H9 (cell line): ENCODE data around the gene VWF. TPM values are rescaled to one million over a fixed set of nuclear protein-coding genes. Genes with fewer than 3 reads are reported as not detected.

Experiments used
- DNase-seq: peaks from one replicate; pipeline ENCODE4 v3.0.0-alpha.2; 2017
- H2AFZ ChIP-seq: one replicate; pipeline ENCODE4 v1.6.1; 2013; ENCODE audit warnings: mild to moderate bottlenecking, low read length, control low read depth, moderate library complexity
- H2AK5ac ChIP-seq: 2 replicates; pipeline ENCODE4 v1.6.1; 2013; ENCODE audit warnings: low read length, control low read depth, mixed read lengths; ENCODE audit not compliant: insufficient read length
- H2BK120ac ChIP-seq: one replicate; pipeline ENCODE4 v1.6.1; 2013; ENCODE audit warnings: low read depth, mild to moderate bottlenecking, low read length, control low read depth, inconsistent platforms; ENCODE audit not compliant: poor library complexity, severe bottlenecking
- H2BK12ac ChIP-seq: 2 replicates; pipeline ENCODE4 v1.6.1; 2013; ENCODE audit warnings: low read length, control low read depth, mixed read lengths, low read depth; ENCODE audit not compliant: insufficient read length
- H2BK15ac ChIP-seq: 2 replicates; pipeline ENCODE4 v1.6.1; 2013; ENCODE audit warnings: low read depth, low read length, control low read depth
- H2BK20ac ChIP-seq: one replicate; pipeline ENCODE4 v1.6.1; 2013; ENCODE audit warnings: low read depth, mild to moderate bottlenecking, low read length, control low read depth, inconsistent platforms; ENCODE audit not compliant: poor library complexity, severe bottlenecking
- H2BK5ac ChIP-seq: 2 replicates; pipeline ENCODE4 v1.6.1; 2013; ENCODE audit warnings: low read length, control low read depth, mixed read lengths; ENCODE audit not compliant: insufficient read length
- H3K14ac ChIP-seq: 2 replicates; pipeline ENCODE4 v1.6.1; 2013; ENCODE audit warnings: low read length, control low read depth; ENCODE audit not compliant: insufficient read depth
- H3K18ac ChIP-seq: 2 replicates; pipeline ENCODE4 v1.6.1; 2013; ENCODE audit warnings: low read depth, mild to moderate bottlenecking, mixed read lengths, low read length, control low read depth; ENCODE audit not compliant: insufficient read length
- H3K23ac ChIP-seq: 2 replicates; pipeline ENCODE4 v1.6.1; 2013; ENCODE audit warnings: low read length, control low read depth, mixed read lengths, low read depth; ENCODE audit not compliant: insufficient read length
- H3K23me2 ChIP-seq: 2 replicates; pipeline ENCODE4 v1.6.1; 2013; ENCODE audit warnings: low read depth, mild to moderate bottlenecking, mixed read lengths, low read length, control low read depth; ENCODE audit not compliant: insufficient read length, poor library complexity, severe bottlenecking
- H3K27ac ChIP-seq: 2 replicates; pipeline ENCODE4 v1.5.1; 2013; ENCODE audit warnings: low read length, control low read depth, mixed read lengths, low read depth; ENCODE audit not compliant: insufficient read length
- H3K27me3 ChIP-seq: 2 replicates; pipeline ENCODE4 v1.6.1; 2013; ENCODE audit warnings: low read length, control low read depth, inconsistent platforms; ENCODE audit not compliant: insufficient read depth
- H3K4ac ChIP-seq: 2 replicates; pipeline ENCODE4 v1.6.1; 2013; ENCODE audit warnings: low read depth, mild to moderate bottlenecking, control low read depth, inconsistent platforms, low read length, moderate library complexity
- H3K4me1 ChIP-seq: 2 replicates; pipeline ENCODE4 v1.6.1; 2013; ENCODE audit warnings: low read length, control low read depth, inconsistent platforms; ENCODE audit not compliant: insufficient read depth
- H3K4me2 ChIP-seq: 2 replicates; pipeline ENCODE4 v1.6.1; 2013; ENCODE audit warnings: low read length, control low read depth, mixed read lengths; ENCODE audit not compliant: insufficient read length, insufficient read depth
- H3K56ac ChIP-seq: 2 replicates; pipeline ENCODE4 v1.6.1; 2013; ENCODE audit warnings: low read depth, mild to moderate bottlenecking, mixed read lengths, low read length, control low read depth; ENCODE audit not compliant: insufficient read length
- H3K79me1 ChIP-seq: 2 replicates; pipeline ENCODE4 v1.6.1; 2013; ENCODE audit warnings: low read depth, mild to moderate bottlenecking, moderate library complexity, low read length, control low read depth, inconsistent platforms; ENCODE audit not compliant: insufficient read depth, poor library complexity, severe bottlenecking
- H3K79me2 ChIP-seq: 2 replicates; pipeline ENCODE4 v1.6.1; 2013; ENCODE audit warnings: low read length, control low read depth, inconsistent platforms; ENCODE audit not compliant: insufficient read depth
- H3K9ac ChIP-seq: 2 replicates; pipeline ENCODE4 v1.6.1; 2013; ENCODE audit warnings: low read length, control low read depth, mixed read lengths; ENCODE audit not compliant: insufficient read length; ENCODE audit errors: extremely low read depth
- H3K9me3 ChIP-seq: one replicate; pipeline ENCODE4 v1.6.1; 2013; ENCODE audit warnings: low read depth, low read length, inconsistent platforms; ENCODE audit not compliant: control insufficient read depth
- H3T11ph ChIP-seq: one replicate; pipeline ENCODE4 v1.6.1; 2013; ENCODE audit warnings: mild to moderate bottlenecking, low read length, control low read depth, inconsistent platforms
- H4K20me1 ChIP-seq: one replicate; pipeline ENCODE4 v1.6.1; 2013; ENCODE audit not compliant: control insufficient read depth, insufficient read length, insufficient read depth
- H4K5ac ChIP-seq: 2 replicates; pipeline ENCODE4 v1.6.1; 2013; ENCODE audit warnings: low read depth, mild to moderate bottlenecking, mixed read lengths, low read length, control low read depth; ENCODE audit not compliant: insufficient read length
- H4K8ac ChIP-seq: replicated peaks from 2 replicates; pipeline ENCODE4 v1.6.1; 2013; ENCODE audit warnings: low read length, control low read depth, mixed read lengths, low read depth; ENCODE audit not compliant: insufficient read length
- H4K91ac ChIP-seq: 2 replicates; pipeline ENCODE4 v1.6.1; 2013; ENCODE audit warnings: low read depth, mild to moderate bottlenecking, moderate library complexity, mixed read lengths, low read length, control low read depth; ENCODE audit not compliant: insufficient read length
- H3K27ac Mint-ChIP-seq, 3 experiments: 2 replicates in 2 of 3; 3 replicates in 1 of 3; pipeline ENCODE4 v1.8.0; 2020 to 2021; ENCODE audit warnings: mixed read lengths in 3 of 3, mild to moderate bottlenecking in 1 of 3, moderate library complexity in 1 of 3
- H3K27me3 Mint-ChIP-seq: 2 replicates; pipeline ENCODE4 v1.8.0; 2021; ENCODE audit warnings: low read depth, mild to moderate bottlenecking, moderate library complexity, mixed read lengths
- H3K36me3 Mint-ChIP-seq, 3 experiments: 2 replicates in 2 of 3; 3 replicates in 1 of 3; pipeline ENCODE4 v1.8.0; 2020 to 2021; ENCODE audit warnings: low read depth in 3 of 3, mixed read lengths in 3 of 3; ENCODE audit not compliant: insufficient read depth in 1 of 3
- H3K4me1 Mint-ChIP-seq, 2 experiments: 2 replicates each; pipeline ENCODE4 v1.8.0; 2020; ENCODE audit warnings: mixed read lengths in 2 of 2
- H3K4me3 Mint-ChIP-seq, 2 experiments: 2 replicates in 1 of 2; 3 replicates in 1 of 2; pipeline ENCODE4 v1.8.0; 2020 to 2021; ENCODE audit warnings: mild to moderate bottlenecking in 2 of 2, mixed read lengths in 2 of 2, moderate library complexity in 1 of 2
- H3K9me3 Mint-ChIP-seq, 2 experiments: 2 replicates in 1 of 2; 3 replicates in 1 of 2; pipeline ENCODE4 v1.8.0; 2020; ENCODE audit warnings: mild to moderate bottlenecking in 2 of 2, mixed read lengths in 2 of 2, moderate library complexity in 1 of 2
- CTCF ChIP-seq: fragments of 200-600 bp; sonication (generic); conservative IDR thresholded peaks from 3 replicates; pipeline ENCODE4 v1.8.0; 2021; ENCODE audit warnings: antibody characterized with exemption, mild to moderate bottlenecking
- whole genome bisulfite sequencing: extraction: QIAGEN DNeasy Blood & Tissue Kit; methylation state at CpG from one replicate; pipeline ENCODE4 v1.1.7; 2013; ENCODE audit warnings: missing lambda C conversion rate, low lambda C conversion rate, mixed read lengths; ENCODE audit not compliant: insufficient read length; ENCODE audit errors: extremely low coverage; 5-methylcytosine and 5-hydroxymethylcytosine counted together
- total RNA-seq: library from RNA; stranded (reverse); gene quantifications from 2 replicates; pipeline ENCODE4 v1.2.1, GENCODE V29; 2021

VWF gene
- total RNA-seq, 1 experiment from 2014 or later: 0.17 TPM

DNA sequence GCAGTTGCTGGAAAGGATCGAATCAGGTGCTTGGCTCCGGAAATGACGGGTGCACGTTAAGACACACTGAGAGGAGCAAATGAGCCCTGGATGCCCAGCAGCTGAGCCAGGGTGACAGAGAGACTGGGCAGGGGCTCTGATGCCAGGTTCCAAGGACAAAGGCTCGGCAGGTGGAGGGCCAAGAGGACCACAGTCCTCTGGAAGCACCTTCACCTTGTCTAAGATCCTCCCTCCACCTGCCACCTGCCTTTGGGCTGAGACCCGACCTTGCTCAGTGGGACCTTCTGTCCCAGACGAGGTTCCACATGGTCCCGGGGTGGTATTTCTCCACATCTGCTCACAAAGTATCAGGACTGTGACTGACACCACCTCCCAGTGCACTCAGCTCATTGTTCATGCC lies 180.4 kb downstream of the VWF start:
- Mint-ChIP-seq H3K27ac (no peak overlapping the region), H3K4me3 (peak overlapping the region; percentile 85 to 89), H3K9me3 (no peaks in the 10 kb centered on the region), H3K36me3 (no peaks in the 10 kb centered on the region), H3K4me1 (peaks cover 29 to 31% of the 10 kb centered on the region in 2 experiments), H3K27me3 (peaks cover 39% of the 10 kb centered on the region)
- Histone ChIP-seq H3K9ac (no peak overlapping the region), H3K4ac (no peak overlapping the region), H3K79me1 (no peaks in the 10 kb centered on the region), H3K27me3 (peaks cover 10% of the 10 kb centered on the region; the same call in 1 of the 2 replicates), H4K8ac (no peak overlapping the region), H3K27ac (no peak overlapping the region), H4K20me1 (no peaks in the 10 kb centered on the region), H3K4me1 (no peaks in the 10 kb centered on the region; the same call in 1 of the 2 replicates), H4K91ac (no peak overlapping the region), H3K18ac (no peak overlapping the region), H3K23ac (no peak overlapping the region), H2AK5ac (no peak overlapping the region), H2BK15ac (no peak overlapping the region), H2BK120ac (no peak overlapping the region), H2BK5ac (no peak overlapping the region), H2BK20ac (no peak overlapping the region), H3K14ac (no peak overlapping the region), H4K5ac (no peak overlapping the region), H3K23me2 (peaks cover 6% of the 10 kb centered on the region), H2AFZ (no peak overlapping the region), H3K56ac (no peak overlapping the region), H3K4me2 (no peak overlapping the region), H3K79me2 (no peaks in the 10 kb centered on the region), H3T11ph (no peak overlapping the region), H2BK12ac (no peak overlapping the region), H3K9me3 (no peaks in the 10 kb centered on the region)
- WGBS: no CpG with 5 or more reads among the region's 8 CpGs
- TF ChIP-seq CTCF: no peak
- no peak for DNase-seq
